Iris pigment epithelial cell (primary cell): Measurements from ENCODE around the gene NPM3.

ENCODE experiments used
- DNase-seq: peaks from one replicate; pipeline ENCODE4 v3.0.0-alpha.2; 2011; ENCODE audit warnings: low read depth

Gene NPM3

GRCh38 chr10:101758858-101759257 lies 24.4 kb downstream of the NPM3 start:
- DNase-seq: no peak

- no peak for DNase-seq
Measured at GRCh38 chr10:101752241-101752640, 31.0 kb downstream of the NPM3 start.

- DNase-seq: no peak
Measured at GRCh38 chr10:101749047-101750016, 33.9 kb downstream of the NPM3 start.

- no peak for DNase-seq
Measured at GRCh38 chr10:101748496-101748895, 34.8 kb downstream of the NPM3 start.

- no peak for DNase-seq
Measured at GRCh38 chr10:101745074-101745696, 38.1 kb downstream of the NPM3 start.

- DNase-seq: no peak
Measured at GRCh38 chr10:101744267-101744666, 39.0 kb downstream of the NPM3 start.

- no peak for DNase-seq
Measured at GRCh38 chr10:101741938-101742337, 41.3 kb downstream of the NPM3 start.

- DNase-seq: no peak
Measured at GRCh38 chr10:101736666-101737065, 46.6 kb downstream of the NPM3 start.

- DNase-seq: no peak
Measured at GRCh38 chr10:101732096-101732495, 51.1 kb downstream of the NPM3 start.
